Uterus (tissue), 4 donors: ENCODE results near the gene SPTB. TPM values are rescaled to one million over a fixed set of nuclear protein-coding genes. Genes with fewer than 3 reads are reported as not detected.

ENCODE experiments used
- DNase-seq, 2 donors: peaks; one replicate each; pipeline ENCODE4 v3.0.0-alpha.2; 2019 to 2020
- H3K27ac ChIP-seq, 2 donors: fragments of 200-600 bp; sonication (generic); 1 replicate in 1 of 2; 2 replicates in 1 of 2; pipeline ENCODE4 v1.5.1; 2016 to 2018
- H3K27me3 ChIP-seq, 2 donors: fragments of 200-600 bp; sonication (generic); one replicate each; pipeline ENCODE4 v1.5.1; 2018 to 2019; ENCODE audit warnings: control low read depth in 1 of 2
- H3K36me3 ChIP-seq, 2 donors: fragments of 200-600 bp; sonication (generic); one replicate each; pipeline ENCODE4 v1.5.1; 2019; ENCODE audit warnings: control low read depth in 1 of 2
- H3K4me1 ChIP-seq, 2 donors: fragments of 200-600 bp; sonication (generic); one replicate each; pipeline ENCODE4 v1.5.1; 2018 to 2019; ENCODE audit warnings: control low read depth in 1 of 2
- H3K4me3 ChIP-seq, 2 donors: fragments of 200-600 bp; sonication (generic); 1 replicate in 1 of 2; 2 replicates in 1 of 2; pipeline ENCODE4 v1.5.1; 2018 to 2019; ENCODE audit warnings: mild to moderate bottlenecking in 1 of 2
- H3K9me3 ChIP-seq, 2 donors: fragments of 200-600 bp; sonication (generic); one replicate each; pipeline ENCODE4 v1.5.1; 2019; ENCODE audit warnings: control low read depth in 1 of 2
- CTCF ChIP-seq, 4 experiments: fragments of 200-600 bp in 2 of 4; fragments of 450-650 bp in 2 of 4; sonication (generic) in 2 of 4; IDR thresholded peaks; one replicate each; pipeline ENCODE4 v1.5.1; 2016 to 2019; ENCODE audit warnings: antibody characterized with exemption in 4 of 4, mild to moderate bottlenecking in 2 of 4, moderate library complexity in 1 of 4
- POLR2A ChIP-seq, 2 donors: fragments of 450-650 bp; IDR thresholded peaks; one replicate each; pipeline ENCODE4 v1.6.1; 2016; ENCODE audit warnings: antibody characterized with exemption in 2 of 2, mild to moderate bottlenecking in 1 of 2, moderate library complexity in 1 of 2
- intact Hi-C: fragments of 100-400 bp; cut with DNase I; formaldehyde crosslinking; loops from one replicate; pipeline ENCODE4 v1.15.1; 2023; ENCODE audit warnings: low total_unique reads
- total RNA-seq, 4 donors: library from RNA; depleted of rRNA in 3 of 4; stranded (reverse); fragments of >200 nt in 3 of 4; gene quantifications; one replicate each; pipeline versions ENCODE4 v1.1.0 to v1.2.4, GENCODE V29; 2014 to 2023
- donor health status: DM: yes; HTN: yes; CAD: no.

SPTB gene
- total RNA-seq, 4 donors from 2014 or later, result 1.0 to 5.4 (median 4.6) TPM; not detected in 1

DNA sequence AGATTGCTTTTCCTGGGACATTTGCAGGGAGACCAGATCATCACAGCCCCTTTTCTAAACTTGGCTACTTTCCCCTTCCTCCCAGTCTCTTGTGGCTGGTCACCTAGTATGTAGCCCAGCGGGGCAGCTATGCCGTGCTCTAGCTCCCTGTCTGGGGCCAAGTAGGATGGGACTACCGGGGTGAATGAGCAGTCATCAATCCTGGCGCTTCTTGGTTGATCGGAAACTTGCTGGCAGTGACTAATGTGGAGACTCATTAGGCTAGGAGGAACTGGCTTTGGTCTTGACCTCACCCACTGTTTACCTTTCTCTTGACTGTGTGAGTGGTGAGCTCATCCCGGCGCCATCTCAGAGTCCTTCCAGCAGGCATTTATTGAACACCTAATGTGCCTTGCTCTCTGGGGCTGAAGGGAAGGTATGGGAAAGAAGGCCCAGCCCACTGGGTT is 159.6 kb downstream of the SPTB start:
- Histone ChIP-seq H3K4me3 (no peak overlapping the region), H3K36me3 (no peaks in the 10 kb centered on the region), H3K9me3 (no peaks in the 10 kb centered on the region), H3K27me3 (no peaks in the 10 kb centered on the region), H3K4me1 (peaks cover 4 to 40% of the 10 kb centered on the region in 2 donors), H3K27ac (peak overlapping the region; percentile 59 to 86)
- DNase-seq, result peak in 1 of 2 donors; percentile 10
- intact Hi-C loops, result no loop called here
- no peak for TF ChIP-seq POLR2A (IDR thresholded peaks at IDR 0.05)
- TF ChIP-seq CTCF (IDR thresholded peaks at IDR 0.05), result no peak

DNA sequence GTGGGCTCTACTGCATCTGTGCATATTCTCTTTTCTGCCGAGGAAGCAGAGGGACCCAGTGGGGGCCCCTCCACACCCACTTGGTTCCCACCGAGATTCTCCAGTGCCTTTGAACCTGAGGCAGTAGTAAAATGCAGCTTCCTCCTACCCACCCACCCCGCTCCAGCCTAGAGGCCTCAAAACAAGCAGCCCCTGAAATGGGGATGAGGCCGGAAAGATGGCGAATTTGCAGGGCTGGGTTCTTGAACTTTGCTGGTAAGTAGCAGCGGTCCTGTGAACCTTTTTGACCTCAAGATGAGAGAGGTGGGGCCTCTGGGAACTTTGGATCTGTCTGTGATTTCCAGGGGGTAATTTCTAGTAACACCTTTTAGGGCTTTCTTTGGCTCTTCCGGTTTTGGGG is 160.1 kb downstream of the SPTB start:
- Histone ChIP-seq H3K4me1 (peaks cover 4 to 36% of the 10 kb centered on the region in 2 donors), H3K4me3 (no peak overlapping the region), H3K27ac (peak overlapping the region in 1 of 2 donors; percentile 86), H3K36me3 (no peaks in the 10 kb centered on the region), H3K27me3 (no peaks in the 10 kb centered on the region), H3K9me3 (no peaks in the 10 kb centered on the region)
- DNase-seq, result peak in 1 of 2 donors; percentile 8
- intact Hi-C loops, result no loop called here
- no peak for TF ChIP-seq POLR2A (IDR thresholded peaks at IDR 0.05)
- TF ChIP-seq CTCF (IDR thresholded peaks at IDR 0.05), result no peak

GRCh38 chr14:64718762-64719161 is 160.9 kb downstream of the SPTB start:
- no peak for TF ChIP-seq CTCF (IDR thresholded peaks at IDR 0.05)
- intact Hi-C loops, result no loop called here
- no peak overlapping the region for H3K4me3 ChIP-seq

DNA sequence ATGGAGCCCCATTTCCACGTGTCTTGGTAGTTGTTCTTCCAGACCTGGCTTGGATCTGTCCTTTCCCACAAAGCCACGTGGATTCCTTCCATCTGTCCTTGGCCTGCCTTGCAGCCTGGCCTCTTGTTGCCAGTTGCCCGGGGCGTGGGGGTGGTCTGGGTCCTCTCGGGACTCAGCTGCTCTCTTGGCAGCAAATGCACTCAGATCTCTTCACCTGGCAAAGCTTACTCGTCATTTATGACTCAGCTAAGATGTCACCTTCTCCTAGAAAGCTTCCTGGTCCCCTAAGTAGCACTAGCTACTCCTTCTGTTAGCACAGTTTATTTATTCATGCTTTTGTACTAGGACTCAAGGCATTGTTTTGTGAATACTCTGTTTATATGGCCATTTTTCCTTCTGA is 161.8 kb downstream of the SPTB start:
- DNase-seq, result peak in 1 of 2 donors; percentile 29
- peak overlapping the region; percentile 68 to 86 for H3K27ac ChIP-seq
- no peaks in the 10 kb centered on the region for H3K9me3 ChIP-seq
- intact Hi-C loops, result no loop called here
- no peaks in the 10 kb centered on the region for H3K27me3 ChIP-seq
- TF ChIP-seq POLR2A (IDR thresholded peaks at IDR 0.05) (no peak), CTCF (IDR thresholded peaks at IDR 0.05) (no peak)
- H3K4me1 ChIP-seq, result peaks cover 4 to 36% of the 10 kb centered on the region in 2 donors
- no peaks in the 10 kb centered on the region for H3K36me3 ChIP-seq
- no peak overlapping the region for H3K4me3 ChIP-seq

More at GRCh38 chr14:64718762-64719161, 160.9 kb downstream of the SPTB start:
- Histone ChIP-seq H3K27me3 (no peaks in the 10 kb centered on the region), H3K4me1 (peaks cover 4 to 36% of the 10 kb centered on the region in 2 donors), H3K9me3 (no peaks in the 10 kb centered on the region), H3K27ac (peak overlapping the region; percentile 68 to 86), H3K36me3 (no peaks in the 10 kb centered on the region)
- DNase-seq, result peak in 1 of 2 donors; percentile 19

- peaks cover 4 to 20% of the 10 kb centered on the region in 2 donors for H3K4me1 ChIP-seq
- H3K9me3 ChIP-seq, result no peaks in the 10 kb centered on the region
- peak overlapping the region; percentile 22 to 25 for H3K4me3 ChIP-seq
- intact Hi-C loops, result no loop called here
- TF ChIP-seq POLR2A (IDR thresholded peaks at IDR 0.05) (no peak), CTCF (IDR thresholded peaks at IDR 0.05) (no peak)
- DNase-seq, result peak in 1 of 2 donors; percentile 23
- no peaks in the 10 kb centered on the region for H3K27me3 ChIP-seq
- no peaks in the 10 kb centered on the region for H3K36me3 ChIP-seq
- H3K27ac ChIP-seq, result peak overlapping the region; percentile 77 to 86
Observed at GRCh38 chr14:64715628-64716412, 163.9 kb downstream of the SPTB start.
